PC-9 (cell line): Measurements from ENCODE around the gene CHPF2. TPM values are rescaled to one million over a fixed set of nuclear protein-coding genes. Genes with fewer than 3 reads are reported as not detected.

Experiments
- BruUV-seq: library from RNA; stranded (reverse); fragments of 400-500 nt; replicated peaks from 2 replicates; lab custom pipeline; 2021; lab: Mats Ljungman, UMichigan
- CTCF ChIA-PET: fragments of 300-600 bp; sonication (Branson Sonifier 250); formaldehyde crosslinking; loops from one replicate; lab custom pipeline; 2022; ENCODE audit warnings: antibody characterized with exemption; lab: Charles Lee
- POLR2A ChIA-PET: fragments of 300-600 bp; sonication (Branson Sonifier 250); formaldehyde crosslinking; loops from one replicate; lab custom pipeline; 2022; ENCODE audit warnings: antibody characterized with exemption; ENCODE audit not compliant: unreplicated experiment; lab: Charles Lee
- DNase-seq, 2 experiments: peaks; one replicate each; pipeline versions ENCODE4 v3.0.0 to v3.0.0-alpha.2; 2015 to 2022; ENCODE audit warnings: mixed read lengths in 1 of 2
- H2AFZ ChIP-seq: fragments of 200-600 bp; sonication (generic); 2 replicates; pipeline ENCODE4 v1.8.1; 2017; ENCODE audit warnings: antibody characterized with exemption
- H3F3A ChIP-seq: fragments of 200-600 bp; sonication (generic); 2 replicates; pipeline ENCODE4 v1.8.1; 2017; ENCODE audit warnings: antibody characterized with exemption, mild to moderate bottlenecking, low read depth; ENCODE audit not compliant: insufficient read depth
- H3K27ac ChIP-seq: fragments of 200-600 bp; sonication (generic); 2 replicates; pipeline ENCODE4 v1.6.1; 2016; ENCODE audit warnings: mixed run types
- H3K27me3 ChIP-seq: fragments of 200-600 bp; sonication (generic); 2 replicates; pipeline ENCODE4 v1.6.1; 2016; ENCODE audit warnings: low read depth, mixed run types; ENCODE audit not compliant: insufficient read depth
- H3K36me3 ChIP-seq: fragments of 200-600 bp; sonication (generic); 2 replicates; pipeline ENCODE4 v1.6.1; 2016; ENCODE audit warnings: low read depth, mixed run types
- H3K4me1 ChIP-seq: fragments of 200-600 bp; sonication (generic); replicated peaks from 2 replicates; pipeline ENCODE4 v1.6.1; 2016; ENCODE audit warnings: mixed run types; ENCODE audit not compliant: insufficient read depth
- H3K4me2 ChIP-seq: fragments of 200-600 bp; sonication (generic); 2 replicates; pipeline ENCODE4 v1.6.1; 2017; ENCODE audit warnings: mixed run types
- H3K4me3 ChIP-seq: fragments of 200-600 bp; sonication (generic); 2 replicates; pipeline ENCODE4 v1.6.1; 2016; ENCODE audit warnings: mixed run types
- H3K79me2 ChIP-seq: fragments of 200-600 bp; sonication (generic); 2 replicates; pipeline ENCODE4 v1.6.1; 2017; ENCODE audit warnings: low read depth, mixed run types
- H3K9me2 ChIP-seq: fragments of 200-600 bp; sonication (generic); 2 replicates; pipeline ENCODE4 v1.8.1; 2017; ENCODE audit warnings: mild to moderate bottlenecking; ENCODE audit not compliant: insufficient read depth
- H3K9me3 ChIP-seq: fragments of 200-600 bp; sonication (generic); 2 replicates; pipeline ENCODE4 v1.8.1; 2016; ENCODE audit warnings: low read depth; ENCODE audit not compliant: insufficient read depth
- H4K20me1 ChIP-seq: fragments of 200-600 bp; sonication (generic); 2 replicates; pipeline ENCODE4 v1.8.1; 2017; ENCODE audit not compliant: insufficient read depth
- EZH2 ChIP-seq: fragments of 200-600 bp; sonication (generic); IDR thresholded peaks from 2 replicates; pipeline ENCODE4 v1.8.0; 2017; ENCODE audit warnings: antibody characterized with exemption, low read depth
- intact Hi-C: fragments of 100-400 bp; cut with micrococcal nuclease; formaldehyde crosslinking; loops from one replicate; pipeline ENCODE4 v1.10.0; 2022; ENCODE audit not compliant: unreplicated experiment
- total RNA-seq: library from RNA; stranded (reverse); gene quantifications from 2 replicates; pipeline ENCODE4 v1.2.3, GENCODE V29; 2021
- TF ChIP-seq, protein P1 (sequence below): fragments of 200-600 bp; sonication (generic); conservative IDR thresholded peaks from 2 replicates; pipeline ENCODE4 v1.6.1; 2017; ENCODE audit warnings: mixed run types, antibody characterized with exemption, mild to moderate bottlenecking, moderate library complexity

Gene CHPF2
- total RNA-seq, 1 experiment from 2014 or later, result 54.9 TPM

DNA sequence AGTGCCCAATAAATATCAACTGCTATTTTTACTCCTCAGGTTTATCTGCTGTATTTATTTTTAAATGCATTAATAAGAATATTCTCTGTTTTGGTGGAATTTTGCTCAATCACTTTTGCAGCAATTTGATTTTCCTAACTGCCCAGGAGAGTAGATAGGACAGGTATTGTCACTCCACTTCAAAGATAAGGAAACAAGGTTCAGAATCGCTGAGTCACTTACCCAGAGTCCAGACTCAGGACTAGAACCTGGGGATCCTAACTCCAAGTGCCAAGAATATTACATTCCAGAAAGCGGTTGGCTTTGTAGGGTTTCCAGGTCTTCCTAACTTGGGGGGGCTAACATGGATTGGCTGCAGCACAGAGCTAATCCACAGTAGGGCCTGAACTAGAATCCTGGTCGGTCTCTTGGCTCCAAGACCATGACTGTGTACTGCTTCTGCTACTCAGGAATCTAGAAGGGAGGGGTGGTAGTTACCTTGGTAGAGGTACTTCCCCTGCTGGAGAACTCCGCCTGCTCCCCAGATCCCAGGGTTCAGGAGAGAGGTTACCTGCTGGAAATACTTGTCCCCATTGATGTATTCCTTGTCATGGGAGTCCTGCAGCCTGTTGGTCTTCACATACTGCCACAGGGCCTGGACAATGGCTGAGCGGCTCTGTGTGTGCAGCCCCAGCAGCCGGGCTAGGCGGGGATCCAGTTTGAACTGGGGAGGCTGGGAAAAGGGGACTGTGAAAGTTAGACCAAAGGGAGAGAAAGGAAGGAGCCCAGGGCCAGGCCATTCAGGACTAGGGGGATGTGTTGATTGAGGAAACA lies 8.9 kb downstream of the CHPF2 start:
- Histone ChIP-seq H3K4me2 (no peak overlapping the region), H3K27me3 (0 out of 2 replicates have a peak, but pooled peaks cover 5% of the 10 kb centered on the region), H3K36me3 (0 out of 2 replicates have a peak, but pooled peaks cover 11% of the 10 kb centered on the region), H3K79me2 (peaks cover 4% of the 10 kb centered on the region; the same call in 1 of the 2 replicates), H3K4me1 (no peaks in the 10 kb centered on the region), H3F3A (peaks cover 16% of the 10 kb centered on the region), H3K9me2 (no peaks in the 10 kb centered on the region), H3K9me3 (no peaks in the 10 kb centered on the region), H3K4me3 (no peak overlapping the region), H2AFZ (no peak overlapping the region), H4K20me1 (peaks cover 26% of the 10 kb centered on the region), H3K27ac (no peak overlapping the region)
- CTCF ChIA-PET, result no interaction called here
- POLR2A ChIA-PET, result interaction anchor here (0.7 kb wide), 1 partner anchor 14 kb away, joined by 3 read pairs; no protein-coding TSS in a partner anchor
- intact Hi-C loops, result loop anchor here (5.0 kb wide), 1 partner anchor 69 kb away; no protein-coding TSS in a partner anchor
- TF ChIP-seq, protein P1, sequence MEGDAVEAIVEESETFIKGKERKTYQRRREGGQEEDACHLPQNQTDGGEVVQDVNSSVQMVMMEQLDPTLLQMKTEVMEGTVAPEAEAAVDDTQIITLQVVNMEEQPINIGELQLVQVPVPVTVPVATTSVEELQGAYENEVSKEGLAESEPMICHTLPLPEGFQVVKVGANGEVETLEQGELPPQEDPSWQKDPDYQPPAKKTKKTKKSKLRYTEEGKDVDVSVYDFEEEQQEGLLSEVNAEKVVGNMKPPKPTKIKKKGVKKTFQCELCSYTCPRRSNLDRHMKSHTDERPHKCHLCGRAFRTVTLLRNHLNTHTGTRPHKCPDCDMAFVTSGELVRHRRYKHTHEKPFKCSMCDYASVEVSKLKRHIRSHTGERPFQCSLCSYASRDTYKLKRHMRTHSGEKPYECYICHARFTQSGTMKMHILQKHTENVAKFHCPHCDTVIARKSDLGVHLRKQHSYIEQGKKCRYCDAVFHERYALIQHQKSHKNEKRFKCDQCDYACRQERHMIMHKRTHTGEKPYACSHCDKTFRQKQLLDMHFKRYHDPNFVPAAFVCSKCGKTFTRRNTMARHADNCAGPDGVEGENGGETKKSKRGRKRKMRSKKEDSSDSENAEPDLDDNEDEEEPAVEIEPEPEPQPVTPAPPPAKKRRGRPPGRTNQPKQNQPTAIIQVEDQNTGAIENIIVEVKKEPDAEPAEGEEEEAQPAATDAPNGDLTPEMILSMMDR, result no peak
- no peak for TF ChIP-seq EZH2
- no peak for DNase-seq
- no TSS peak for BruUV-seq

DNA sequence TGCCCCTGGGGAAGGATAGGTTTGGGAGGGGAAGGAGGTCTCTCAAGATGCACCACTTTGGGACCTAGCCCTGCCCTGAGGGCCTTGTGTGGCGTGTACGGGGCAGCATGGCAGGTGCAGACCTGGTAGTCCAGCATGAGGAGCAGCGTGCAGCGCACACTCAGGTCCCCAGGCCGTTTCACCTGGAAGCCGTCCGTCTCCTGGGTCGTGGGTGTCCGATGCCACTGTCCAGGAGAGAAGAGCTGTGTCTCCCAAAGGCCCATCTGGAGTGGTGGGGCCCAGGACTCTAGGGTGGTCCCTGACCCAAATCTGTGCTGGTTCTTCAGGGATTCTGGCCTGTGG lies 9.4 kb downstream of the CHPF2 start:
- H3K36me3 ChIP-seq, result 0 out of 2 replicates have a peak, but pooled peaks cover 6% of the 10 kb centered on the region
- peaks cover 16% of the 10 kb centered on the region for H3F3A ChIP-seq
- no peaks in the 10 kb centered on the region for H3K9me2 ChIP-seq
- POLR2A ChIA-PET, result no interaction called here
- peaks cover 21% of the 10 kb centered on the region; the same call in 1 of the 2 replicates for H4K20me1 ChIP-seq
- no peaks in the 10 kb centered on the region for H3K79me2 ChIP-seq
- no peak for DNase-seq
- H3K9me3 ChIP-seq, result no peaks in the 10 kb centered on the region
- H2AFZ ChIP-seq, result no peak overlapping the region
- intact Hi-C loops, result loop anchor here (5.0 kb wide), 1 partner anchor 69 kb away; no protein-coding TSS in a partner anchor
- TF ChIP-seq, protein P1, result no peak
- no peak for TF ChIP-seq EZH2
- H3K27me3 ChIP-seq, result 0 out of 2 replicates have a peak, but pooled peaks cover 11% of the 10 kb centered on the region
- CTCF ChIA-PET, result no interaction called here
- H3K4me3 ChIP-seq, result no peak overlapping the region
- H3K4me1 ChIP-seq, result no peaks in the 10 kb centered on the region
- H3K27ac ChIP-seq, result no peak overlapping the region
- no TSS peak for BruUV-seq
- H3K4me2 ChIP-seq, result no peak overlapping the region

DNA sequence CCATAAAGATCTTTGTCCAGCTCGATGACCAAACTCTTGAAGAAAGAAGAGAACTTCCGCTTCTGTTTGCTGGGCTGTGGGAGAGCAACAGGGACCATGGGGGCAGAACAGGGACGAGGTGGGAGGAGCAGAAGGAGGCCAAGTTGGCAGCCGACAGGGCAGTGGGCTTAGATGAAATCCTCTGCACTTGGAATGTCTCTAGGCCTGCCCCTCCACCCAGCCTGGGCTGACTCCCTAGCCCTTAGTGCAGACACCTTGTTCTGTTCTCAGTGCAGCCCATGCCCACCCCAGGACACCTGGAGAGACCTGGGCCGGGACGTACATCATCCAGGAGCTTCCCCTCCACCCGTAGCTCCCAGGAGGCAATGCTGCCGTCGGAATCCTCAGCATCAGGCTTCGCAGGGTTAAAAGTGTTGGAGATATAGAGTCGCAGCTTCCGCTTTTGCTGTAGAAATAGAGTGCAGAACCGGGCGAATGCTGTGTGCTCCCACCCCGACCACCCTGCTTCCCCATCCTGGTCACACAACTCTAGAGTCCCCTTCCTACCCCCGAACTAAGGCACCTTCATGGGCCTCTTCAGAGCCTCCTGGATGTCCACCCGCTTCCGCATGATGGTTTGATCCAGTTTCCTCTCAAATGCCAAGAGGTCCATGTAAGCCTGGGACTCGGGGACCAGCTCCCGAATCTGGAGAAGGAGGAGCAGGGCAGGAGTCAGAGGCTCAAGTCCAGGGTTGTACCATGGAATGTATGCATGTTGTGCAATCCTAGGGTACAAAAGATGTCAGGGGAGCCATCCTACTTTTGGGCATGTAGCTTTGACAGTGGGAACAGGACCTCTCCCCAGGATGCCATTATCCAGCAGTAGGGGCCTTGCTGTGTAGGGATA lies 10.1 kb downstream of the CHPF2 start:
- H3K4me3 ChIP-seq, result no peak overlapping the region
- TSS peak; percentile 7 for BruUV-seq
- peaks cover 16% of the 10 kb centered on the region for H3F3A ChIP-seq
- peaks cover 14% of the 10 kb centered on the region; the same call in 1 of the 2 replicates for H3K27me3 ChIP-seq
- POLR2A ChIA-PET, result interaction anchor here (0.6 kb wide), 1 partner anchor 10 kb away, joined by 4 read pairs; the partner anchor contains the start of gene CHPF2
- H4K20me1 ChIP-seq, result peaks cover 14% of the 10 kb centered on the region; the same call in 1 of the 2 replicates
- H3K9me2 ChIP-seq, result no peaks in the 10 kb centered on the region
- TF ChIP-seq EZH2, result no peak
- TF ChIP-seq, protein P1, result no peak
- CTCF ChIA-PET, result interaction anchor here (0.5 to 1.9 kb wide), 2 partner anchors 15 to 272 kb away, joined by 4 to 23 read pairs; partner anchors contain the start of gene ABCF2
- H3K27ac ChIP-seq, result no peak overlapping the region
- H3K4me1 ChIP-seq, result no peaks in the 10 kb centered on the region
- H2AFZ ChIP-seq, result no peak overlapping the region
- no peak overlapping the region for H3K4me2 ChIP-seq
- DNase-seq, result no peak
- no peaks in the 10 kb centered on the region for H3K79me2 ChIP-seq
- H3K9me3 ChIP-seq, result no peaks in the 10 kb centered on the region
- intact Hi-C loops, result loop anchor here (5.0 kb wide), 1 partner anchor 70 kb away; no protein-coding TSS in a partner anchor
- H3K36me3 ChIP-seq, result 0 out of 2 replicates have a peak, but pooled peaks cover 6% of the 10 kb centered on the region
